Adipose tissue (tissue), 3 donors: ENCODE data around the gene CCDC102A. TPM values are rescaled to one million over a fixed set of nuclear protein-coding genes. Genes with fewer than 3 reads are reported as not detected.

ENCODE experiments used
- H3K27ac ChIP-seq: one replicate; pipeline ENCODE4 v1.5.1; 2013; ENCODE audit warnings: low read depth, low read length
- WGBS, 3 donors: extraction: QIAGEN DNeasy Blood & Tissue Kit; methylation state at CpG; one replicate each; pipeline ENCODE4 v1.1.7; 2013; 5-methylcytosine and 5-hydroxymethylcytosine counted together
- polyA plus RNA-seq, 3 donors: library from polyadenylated mRNA; stranded (reverse); fragments of 200-250 nt; gene quantifications; one replicate each; pipeline ENCODE4 v1.2.3, GENCODE V29; 2013
- donor health status: healthy with polysubstance abuse.
- donor health status: Bipolar disorder and iron deficiency.
- donor health status: healthy.

CCDC102A gene
- polyA plus RNA-seq, 3 donors: 1.9 to 11.5 (median 2.2) TPM

DNA sequence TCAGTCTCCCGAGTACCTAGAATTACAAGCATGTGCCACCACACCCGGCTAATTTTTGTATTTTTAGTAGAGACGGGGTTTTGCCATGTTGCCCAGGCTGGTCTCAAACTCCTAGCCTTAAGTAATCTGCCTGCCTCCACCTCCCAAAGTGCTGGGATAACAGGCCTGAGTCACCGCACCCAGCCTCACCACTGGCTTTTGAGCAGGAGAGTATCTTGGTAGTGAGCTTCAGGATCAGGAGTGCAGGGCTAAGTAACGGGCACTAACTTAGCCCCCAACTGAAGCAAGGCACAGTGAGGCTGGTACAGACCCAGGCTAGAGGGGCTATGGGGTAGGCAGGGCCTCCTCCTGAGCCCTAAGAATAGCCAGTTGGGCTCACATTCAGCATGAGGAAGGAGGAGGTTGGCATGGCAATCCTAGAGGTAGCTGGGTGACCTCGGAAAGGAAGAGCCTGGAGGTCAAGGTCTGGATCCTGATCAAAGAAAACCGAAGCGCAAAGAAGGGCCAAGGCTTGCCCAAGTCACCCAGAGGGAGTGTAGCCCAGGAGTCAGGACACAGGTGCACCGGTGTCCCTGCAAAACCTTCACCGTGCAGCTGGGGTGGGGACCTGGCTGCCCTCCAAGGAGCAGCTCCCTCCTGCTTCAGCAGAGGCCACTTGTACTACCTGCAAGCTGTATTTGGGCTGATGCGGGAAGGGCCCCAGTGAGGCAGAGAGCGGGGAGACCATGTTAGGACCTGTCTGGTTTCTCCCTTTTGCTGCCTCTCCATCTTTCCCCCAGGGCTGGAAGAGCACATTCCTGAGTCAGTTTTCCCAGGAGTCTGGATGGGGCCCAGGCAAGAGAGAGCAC is 4.8 kb upstream of the CCDC102A start:
- H3K27ac ChIP-seq: no peak overlapping the region
- 71 to 81% (median 79%) methylated on average over 11 to 12 of the region's 12 CpGs for WGBS, 3 donors

GRCh38 chr16:57540387-57540786 is 4.0 kb upstream of the CCDC102A start:
- 80 to 90% (median 84%) methylated on average over 2 of the region's 2 CpGs for WGBS, 3 donors
- no peak overlapping the region for H3K27ac ChIP-seq

- H3K27ac ChIP-seq: no peak overlapping the region
- 69 to 85% (median 73%) methylated on average over 10 of the region's 10 CpGs for whole genome bisulfite sequencing, 3 donors
Measured at GRCh38 chr16:57539072-57539796, 2.9 kb upstream of the CCDC102A start.

GRCh38 chr16:57538235-57538721 is 1.9 kb upstream of the CCDC102A start:
- no peak overlapping the region for H3K27ac ChIP-seq
- 86 to 91% (median 87%) methylated on average over 14 of the region's 14 CpGs for WGBS, 3 donors

DNA sequence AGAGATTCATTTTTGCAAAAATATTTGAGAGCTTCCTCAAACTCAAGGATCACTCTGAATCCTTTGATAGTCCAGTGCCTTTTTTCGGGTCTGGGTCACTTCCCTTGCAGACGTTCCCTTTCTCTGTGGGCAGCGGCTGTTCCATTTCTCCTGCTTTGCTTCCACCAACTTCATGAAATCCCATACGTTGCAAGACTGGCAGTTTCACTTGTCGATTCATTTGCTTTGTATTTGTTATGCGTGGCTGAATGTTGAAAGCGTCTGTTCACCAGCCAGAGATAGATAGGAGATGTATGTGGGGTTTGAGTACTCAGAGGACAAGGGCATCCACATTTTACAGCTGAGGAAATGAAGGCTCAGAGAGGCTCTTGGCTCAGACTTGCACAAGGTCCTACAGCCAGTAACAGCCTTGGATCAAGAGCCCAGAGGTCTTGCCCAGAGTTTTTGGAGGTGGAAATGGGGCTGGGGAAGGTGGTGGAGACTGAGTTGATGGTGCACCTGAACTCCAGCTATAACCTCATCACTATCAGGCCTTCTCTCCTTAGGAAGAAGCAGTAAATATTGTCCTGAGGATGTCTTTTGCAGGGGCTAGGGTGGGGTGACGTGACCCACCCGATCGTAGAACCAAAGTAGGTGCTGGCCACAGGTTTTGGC is 1.3 kb upstream of the CCDC102A start:
- WGBS, 3 donors: 49 to 69% (median 57%) methylated on average over 10 of the region's 10 CpGs

DNA sequence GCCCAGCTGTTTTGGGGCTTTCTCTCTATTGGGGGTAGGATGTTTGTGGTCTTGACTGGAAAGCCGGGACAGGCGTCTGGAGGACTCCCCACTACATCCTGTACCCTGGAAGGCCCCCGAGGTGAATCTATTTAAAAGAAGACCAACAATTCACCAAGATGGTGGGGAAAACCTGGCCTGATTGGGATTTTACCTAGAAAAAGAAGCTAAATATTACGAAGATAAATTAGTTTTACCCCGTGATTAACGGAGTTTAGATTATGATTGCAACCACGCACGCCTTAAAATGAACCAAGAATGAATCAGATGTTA is 779 bp upstream of the CCDC102A start:
- no peak overlapping the region for H3K27ac ChIP-seq
- 23 to 42% (median 25%) methylated on average over 8 of the region's 8 CpGs for WGBS, 3 donors

More for the DNA sequence above, 1.3 kb upstream of the CCDC102A start:
- no peak overlapping the region for H3K27ac ChIP-seq

DNA sequence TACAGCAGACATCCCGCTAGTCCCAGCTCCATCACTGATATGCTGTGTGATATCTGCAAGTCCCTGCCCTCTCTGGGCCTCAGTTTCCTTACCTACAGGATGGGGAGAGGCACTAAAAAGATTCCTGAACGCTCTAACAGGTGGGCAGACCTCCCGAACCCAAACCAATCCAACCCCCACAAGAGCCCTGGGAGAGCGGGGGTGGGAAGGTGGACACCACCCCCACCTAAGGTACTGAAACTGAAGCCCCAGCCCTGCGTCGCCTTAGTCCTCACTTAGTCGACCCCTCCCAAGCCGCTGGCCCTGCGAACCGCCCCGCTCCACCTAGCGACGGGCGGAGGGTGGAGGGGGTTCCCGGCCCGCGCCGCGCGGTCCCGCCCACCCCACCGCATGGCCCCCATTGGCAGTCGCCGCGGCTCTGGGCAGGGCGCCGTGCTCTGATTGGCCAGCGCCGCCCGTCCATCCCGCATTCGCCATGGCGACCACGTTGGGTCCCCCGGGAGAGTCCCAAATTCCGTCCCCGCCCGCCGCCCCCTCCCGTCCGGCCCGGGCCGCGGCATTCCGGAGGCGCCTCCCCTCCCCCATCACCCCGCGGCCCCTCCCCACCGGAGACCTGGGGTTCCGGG is 578 bp downstream of the CCDC102A start:
- peak overlapping the region; percentile 17 for H3K27ac ChIP-seq
- WGBS, 3 donors: 0 to 1% (median 1%) methylated on average over 26 to 50 of the region's 50 CpGs

DNA sequence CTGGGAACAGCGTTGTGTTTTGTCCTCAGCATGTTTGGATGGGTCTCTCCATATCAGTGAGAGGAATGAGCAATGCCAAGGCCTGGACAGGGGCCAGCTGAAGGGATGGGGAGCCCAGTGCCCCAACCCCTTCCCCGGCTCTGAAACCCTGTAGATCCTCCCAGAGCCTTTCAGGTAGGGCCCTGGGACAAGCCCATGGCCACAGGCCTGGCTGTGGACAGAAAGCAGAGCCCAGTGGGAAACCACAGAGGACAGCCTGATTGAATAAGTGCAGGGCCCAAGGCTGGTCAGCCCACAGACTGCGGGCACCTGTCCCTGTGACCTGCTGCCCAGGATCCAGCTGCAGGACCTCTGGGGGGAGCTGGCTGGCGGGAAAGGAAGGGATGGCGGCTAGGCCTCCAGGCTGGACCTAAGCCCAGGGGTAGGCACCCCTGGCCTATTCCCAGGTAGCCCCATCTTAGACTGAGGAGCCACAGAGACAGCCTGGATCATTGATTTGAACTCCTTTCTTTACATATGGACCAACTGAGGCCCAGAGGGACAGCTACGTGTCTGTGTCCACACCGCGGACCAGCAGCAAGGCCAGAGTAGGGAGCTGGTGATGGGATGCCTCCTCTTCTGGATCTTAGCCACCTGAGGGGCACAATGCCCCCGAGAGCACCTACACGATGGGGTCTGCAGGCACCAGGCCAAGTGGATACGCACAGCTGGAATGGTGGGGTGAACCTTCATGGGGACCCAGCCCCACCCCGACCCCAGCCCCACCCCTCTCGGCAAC is 1.3 kb downstream of the CCDC102A start:
- 56 to 63% (median 60%) methylated on average over 13 of the region's 13 CpGs for WGBS, 3 donors
- H3K27ac ChIP-seq: no peak overlapping the region

DNA sequence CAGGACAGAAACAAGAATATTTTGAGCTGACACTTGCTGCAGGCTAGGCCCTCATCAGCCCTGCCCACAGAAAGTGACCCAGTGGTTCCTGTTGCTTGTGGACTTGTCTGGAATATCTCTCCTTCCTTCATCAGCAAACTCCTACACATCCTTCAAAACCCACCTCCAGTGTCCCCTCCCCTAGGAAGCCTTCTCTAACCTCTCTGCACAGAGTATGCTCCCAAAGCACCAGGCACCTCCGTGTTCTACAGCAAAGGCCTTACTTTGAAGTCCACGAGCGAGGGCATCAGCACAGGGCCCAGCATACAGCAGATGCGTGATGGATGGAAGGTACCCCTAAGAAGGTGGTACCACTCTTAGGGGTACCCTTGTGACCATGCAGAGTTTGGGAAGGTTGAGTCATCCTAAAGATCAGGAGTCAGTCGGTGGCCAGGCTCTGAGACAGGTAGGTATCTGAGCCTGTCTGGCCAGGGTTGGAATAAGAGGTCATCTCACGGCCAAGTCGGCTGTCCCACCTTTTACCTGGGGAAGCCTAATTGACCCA is 2.0 kb downstream of the CCDC102A start:
- no peak overlapping the region for H3K27ac ChIP-seq

DNA sequence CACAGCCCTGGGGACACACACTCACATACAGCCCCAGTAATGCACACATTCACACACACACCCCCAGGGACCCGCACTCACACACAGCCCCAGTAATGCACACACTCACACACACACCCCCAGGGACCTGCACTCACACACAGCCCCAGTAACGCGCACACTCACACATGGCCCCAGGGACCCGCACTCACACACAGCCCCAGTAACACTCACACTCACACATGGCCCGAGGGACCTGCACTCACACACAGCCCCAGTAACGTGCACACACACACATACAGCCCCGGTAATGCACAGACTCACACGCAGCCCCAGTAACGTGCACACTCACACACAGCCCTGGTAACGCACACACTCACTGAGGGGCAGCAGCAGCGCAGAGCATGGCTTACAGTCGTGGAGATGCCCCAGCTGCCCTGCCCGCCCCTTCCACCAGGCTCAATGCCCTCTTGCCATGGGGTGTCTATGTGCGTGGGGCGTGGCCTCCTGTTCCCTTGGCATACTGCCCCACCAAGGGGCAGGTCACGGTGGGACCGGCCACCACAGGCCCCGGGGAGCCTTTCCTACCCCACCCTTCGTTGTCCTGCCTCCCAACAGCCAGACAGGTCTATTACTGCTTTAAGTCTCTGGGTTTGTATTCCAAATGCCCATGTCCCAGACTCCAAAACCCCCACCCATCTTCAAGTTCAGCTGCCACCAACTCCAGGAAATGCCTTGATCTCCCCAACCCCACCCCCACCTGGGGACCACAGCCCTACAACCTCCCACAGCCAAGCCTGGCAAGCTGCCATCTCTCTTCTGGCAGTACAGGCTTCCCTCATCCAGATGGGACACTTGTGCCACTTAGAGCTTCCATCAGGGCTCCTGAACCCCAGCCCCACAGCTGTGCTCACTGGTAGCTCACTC is 2.7 kb downstream of the CCDC102A start:
- no peak overlapping the region for H3K27ac ChIP-seq
- 41 to 65% (median 43%) methylated on average over 19 of the region's 19 CpGs for WGBS, 3 donors

More for the DNA sequence above, 2.0 kb downstream of the CCDC102A start:
- 95 to 96% (median 96%) methylated on average over 7 of the region's 7 CpGs for WGBS, 3 donors

GRCh38 chr16:57532266-57532625 is 4.1 kb downstream of the CCDC102A start:
- no peak overlapping the region for H3K27ac ChIP-seq
- WGBS, 3 donors: 81 to 86% (median 84%) methylated on average over 7 of the region's 7 CpGs

- no peak overlapping the region for H3K27ac ChIP-seq
- WGBS, 3 donors: 85 to 93% (median 90%) methylated on average over 8 of the region's 8 CpGs
Measured at GRCh38 chr16:57531635-57532265, 4.6 kb downstream of the CCDC102A start.

GRCh38 chr16:57531253-57531575 is 5.2 kb downstream of the CCDC102A start:
- WGBS, 3 donors: 68 to 90% (median 74%) methylated on average over 3 of the region's 3 CpGs

GRCh38 chr16:57530522-57531252 is 5.7 kb downstream of the CCDC102A start:
- WGBS, 3 donors: 74 to 85% (median 78%) methylated on average over 22 of the region's 22 CpGs
- H3K27ac ChIP-seq: no peak overlapping the region

More at GRCh38 chr16:57531253-57531575, 5.2 kb downstream of the CCDC102A start:
- H3K27ac ChIP-seq: no peak overlapping the region

GRCh38 chr16:57530104-57530521 is 6.3 kb downstream of the CCDC102A start:
- 23 to 78% (median 26%) methylated on average over 7 of the region's 7 CpGs for WGBS, 3 donors
- H3K27ac ChIP-seq: no peak overlapping the region
